Natural killer cell (primary cell): ENCODE measurements around the gene CINP. TPM values are rescaled to one million over a fixed set of nuclear protein-coding genes. Genes with fewer than 3 reads are reported as not detected.

Experiments
- ATAC-seq, 3 donors: fragments of 150-1000 bp in 2 of 3; fragments of 200-7000 bp in 1 of 3; cut with Tn5 transposase; 1 replicate in 1 of 3; 2 replicates in 2 of 3; pipeline ENCODE4 v1.10.0; 2021; ENCODE audit warnings: mild to moderate bottlenecking in 2 of 3, moderate library complexity in 2 of 3
- DNase-seq, 2 donors: peaks; one replicate each; pipeline versions ENCODE4 v3.0.0 to v3.0.0-alpha.2; 2013 to 2021; ENCODE audit warnings: mixed read lengths in 1 of 2
- H3K27ac ChIP-seq: one replicate; pipeline ENCODE4 v1.5.1; 2013; ENCODE audit warnings: mild to moderate bottlenecking, low read length
- H3K27me3 ChIP-seq: one replicate; pipeline ENCODE4 v1.6.1; 2013; ENCODE audit warnings: low read length; ENCODE audit not compliant: control insufficient read depth, insufficient read depth
- H3K36me3 ChIP-seq: one replicate; pipeline ENCODE4 v1.6.1; 2013; ENCODE audit warnings: low read length; ENCODE audit not compliant: control insufficient read depth, insufficient read depth
- H3K4me1 ChIP-seq: one replicate; pipeline ENCODE4 v1.6.1; 2013; ENCODE audit warnings: low read length; ENCODE audit not compliant: control insufficient read depth, insufficient read depth
- H3K4me3 ChIP-seq: one replicate; pipeline ENCODE4 v1.5.1; 2013; ENCODE audit warnings: low read length
- H3K9me3 ChIP-seq: one replicate; pipeline ENCODE4 v1.6.1; 2013; ENCODE audit warnings: low read length; ENCODE audit not compliant: control insufficient read depth, insufficient read depth
- H3K27ac Mint-ChIP-seq, 2 donors: one replicate each; pipeline ENCODE4 v1.8.0; 2022; ENCODE audit warnings: mild to moderate bottlenecking in 2 of 2, mixed read lengths in 2 of 2, moderate library complexity in 1 of 2
- H3K27me3 Mint-ChIP-seq, 2 donors: one replicate each; pipeline ENCODE4 v1.8.0; 2022; ENCODE audit warnings: low read depth in 2 of 2, mixed read lengths in 2 of 2
- H3K36me3 Mint-ChIP-seq: one replicate; pipeline ENCODE4 v1.8.0; 2022; ENCODE audit warnings: mixed read lengths
- H3K4me1 Mint-ChIP-seq, 2 donors: one replicate each; pipeline ENCODE4 v1.8.0; 2022; ENCODE audit warnings: mixed read lengths in 2 of 2
- H3K4me3 Mint-ChIP-seq: one replicate; pipeline ENCODE4 v1.8.0; 2022; ENCODE audit warnings: mild to moderate bottlenecking, moderate library complexity, mixed read lengths
- H3K9me3 Mint-ChIP-seq, 2 donors: one replicate each; pipeline ENCODE4 v1.8.0; 2022; ENCODE audit warnings: mixed read lengths in 2 of 2
- CTCF ChIP-seq: fragments of 200-600 bp; IDR thresholded peaks from one replicate; pipeline ENCODE4 v1.8.0; 2022; ENCODE audit warnings: antibody characterized with exemption
- WGBS: methylation state at CpG from one replicate; pipeline ENCODE4 v1.1.7; 2013; ENCODE audit warnings: missing lambda C conversion rate; ENCODE audit not compliant: insufficient coverage; 5-methylcytosine and 5-hydroxymethylcytosine counted together
- intact Hi-C: fragments of 100-400 bp; cut with micrococcal nuclease; formaldehyde crosslinking; loops from one replicate; pipeline ENCODE4 v1.14.2; 2022
- total RNA-seq, 4 donors: library from RNA; stranded (reverse); fragments of 120-200 nt in 1 of 4; gene quantifications; one replicate each; pipeline versions ENCODE4 v1.2.3 to v1.2.4, GENCODE V29; 2013 to 2022

The CINP gene
- total RNA-seq, 3 donors from 2014 or later (not counting 1 experiment from before 2014, with no cell fraction given) = 22.4 to 30.0 (median 23.3) TPM

DNA sequence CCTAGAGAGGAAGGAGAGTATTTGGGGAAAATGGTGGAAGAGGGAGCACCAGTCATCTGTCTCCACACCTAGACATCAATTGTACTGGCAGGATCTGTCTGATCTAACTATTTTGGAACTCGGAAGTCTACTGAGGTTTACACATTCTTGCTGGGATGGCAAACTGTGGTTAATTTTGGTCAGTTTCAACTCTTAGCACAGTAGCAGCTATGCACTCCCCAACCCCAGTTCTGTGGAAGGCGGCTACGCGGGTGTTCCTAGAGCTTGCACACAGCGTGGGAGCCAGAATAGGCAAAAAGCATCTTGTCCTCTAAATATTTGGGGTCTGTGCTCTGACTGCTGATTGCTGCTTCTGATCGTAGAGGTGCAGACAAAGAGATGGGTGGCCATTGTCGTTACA lies 33.8 kb upstream of the CINP start:
- Histone ChIP-seq H3K27me3 (no peaks in the 10 kb centered on the region), H3K4me3 (no peak overlapping the region), H3K4me1 (no peaks in the 10 kb centered on the region), H3K9me3 (peaks cover 29% of the 10 kb centered on the region), H3K36me3 (no peaks in the 10 kb centered on the region), H3K27ac (no peak overlapping the region)
- H3K27me3 Mint-ChIP-seq = no peaks in the 10 kb centered on the region
- ATAC-seq = no peak
- TF ChIP-seq CTCF = no peak
- no peak overlapping the region for H3K4me3 Mint-ChIP-seq
- H3K36me3 Mint-ChIP-seq = peaks cover 15% of the 10 kb centered on the region
- peaks cover 0 to 6% of the 10 kb centered on the region in 2 donors for H3K4me1 Mint-ChIP-seq
- intact Hi-C loops = no loop called here
- DNase-seq = no peak
- no peak overlapping the region for H3K27ac Mint-ChIP-seq
- WGBS = 85% methylated on average over 7 of the region's 7 CpGs
- peaks cover 2 to 7% of the 10 kb centered on the region in 2 donors for H3K9me3 Mint-ChIP-seq

DNA sequence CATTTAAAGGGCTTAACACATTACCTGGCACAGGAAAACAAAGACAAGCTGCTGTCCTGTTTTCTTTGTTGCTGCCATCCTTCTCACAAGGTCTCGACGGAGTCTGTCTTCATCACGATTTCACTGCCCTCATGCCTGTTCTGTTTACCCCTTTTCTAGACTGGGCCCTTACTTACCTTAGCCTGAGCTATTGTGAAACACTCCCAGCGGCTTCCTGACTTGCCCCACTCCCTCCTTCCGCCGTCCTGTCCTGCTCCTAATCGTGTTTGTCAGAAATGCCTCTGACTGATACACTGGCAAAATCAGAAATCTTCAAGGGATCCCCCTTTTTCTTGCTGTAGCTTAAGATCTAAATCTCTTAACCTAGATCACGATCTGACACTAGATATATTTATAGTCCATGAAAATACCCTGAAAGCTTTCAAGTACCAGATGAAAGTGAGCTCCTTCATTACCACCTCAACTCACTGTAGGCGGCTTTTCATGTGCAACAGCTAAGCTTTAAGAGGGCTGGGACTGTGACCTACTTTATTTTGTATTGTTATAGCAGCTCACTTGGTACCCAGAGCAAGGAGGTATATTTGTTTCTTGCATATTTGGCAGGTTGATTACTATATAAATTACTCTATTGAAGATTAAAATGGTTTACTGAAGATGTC lies 32.2 kb upstream of the CINP start:
- Mint-ChIP-seq H3K4me3 (no peak overlapping the region), H3K27me3 (no peaks in the 10 kb centered on the region), H3K4me1 (peaks cover 0 to 6% of the 10 kb centered on the region in 2 donors), H3K9me3 (peaks cover 2 to 7% of the 10 kb centered on the region in 2 donors), H3K36me3 (peaks cover 15% of the 10 kb centered on the region), H3K27ac (no peak overlapping the region)
- no peaks in the 10 kb centered on the region for H3K4me1 ChIP-seq
- 55% methylated on average over 9 of the region's 9 CpGs for WGBS
- no peak overlapping the region for H3K27ac ChIP-seq
- no peaks in the 10 kb centered on the region for H3K27me3 ChIP-seq
- H3K4me3 ChIP-seq = no peak overlapping the region
- H3K9me3 ChIP-seq = peaks cover 20% of the 10 kb centered on the region
- no peaks in the 10 kb centered on the region for H3K36me3 ChIP-seq
- intact Hi-C loops = no loop called here
- TF ChIP-seq CTCF = no peak
- no peak for ATAC-seq
- DNase-seq = peak in 1 of 2 donors; percentile 60

- Histone ChIP-seq H3K9me3 (peaks cover 4% of the 10 kb centered on the region), H3K36me3 (no peaks in the 10 kb centered on the region), H3K27me3 (no peaks in the 10 kb centered on the region), H3K27ac (no peak overlapping the region), H3K4me1 (no peaks in the 10 kb centered on the region), H3K4me3 (no peak overlapping the region)
- H3K9me3 Mint-ChIP-seq = peaks cover 0 to 4% of the 10 kb centered on the region in 2 donors
- no peak for ATAC-seq
- no peak overlapping the region for H3K27ac Mint-ChIP-seq
- H3K4me3 Mint-ChIP-seq = no peak overlapping the region
- H3K27me3 Mint-ChIP-seq = no peaks in the 10 kb centered on the region
- H3K36me3 Mint-ChIP-seq = peaks cover 9% of the 10 kb centered on the region
- DNase-seq = no peak
- H3K4me1 Mint-ChIP-seq = peaks cover 0 to 6% of the 10 kb centered on the region in 2 donors
- intact Hi-C loops = no loop called here
- WGBS = 94% methylated on average over 4 of the region's 4 CpGs
- TF ChIP-seq CTCF = no peak
Observed at GRCh38 chr14:102392506-102392905, 29.8 kb upstream of the CINP start.
